Midbrain (tissue), 1 donor: ENCODE results near the gene PSMA2.

Source experiments
- DNase-seq: peaks from one replicate; lab custom pipeline; 2025; lab: John Stamatoyannopoulos, UW

Gene PSMA2

GRCh38 chr7:42940985-42941847, 9.2 kb upstream of the PSMA2 start:
- peak; percentile 79 for DNase-seq

DNA sequence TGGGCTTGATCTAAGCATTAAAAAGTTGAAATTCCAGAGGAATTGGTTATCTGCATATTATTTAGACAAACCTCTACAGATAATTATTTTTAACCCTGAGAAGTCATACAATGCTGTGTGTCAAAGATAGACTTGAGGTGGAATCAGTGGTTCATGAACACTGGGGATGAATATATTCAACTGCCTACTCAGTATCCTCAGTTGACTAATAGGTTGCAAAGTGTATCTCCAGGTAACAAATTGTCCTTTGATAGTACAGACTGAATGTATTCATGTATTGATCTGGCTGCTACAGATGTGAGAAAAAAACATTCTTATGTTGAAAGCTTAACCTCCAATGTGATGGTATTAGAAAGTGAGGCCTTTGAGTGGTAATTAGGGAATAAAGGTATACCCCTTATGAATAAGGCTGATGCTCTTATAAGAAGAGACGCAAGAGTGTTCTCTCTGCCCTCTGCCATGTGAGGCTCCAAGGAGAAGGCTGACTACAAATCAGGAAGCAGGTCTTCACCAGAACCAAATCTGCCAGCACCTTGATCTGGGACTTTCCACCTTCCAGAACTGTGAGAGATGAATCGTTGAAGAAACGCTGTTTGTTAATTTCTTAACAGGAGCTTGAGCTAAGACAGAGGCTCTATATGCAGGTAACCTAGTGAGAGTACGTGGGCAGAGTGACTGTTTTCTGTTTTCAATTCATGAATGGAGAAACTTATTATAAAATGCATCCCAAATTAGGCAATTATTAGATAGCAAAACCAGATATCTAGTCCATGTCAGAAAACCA, 7.7 kb upstream of the PSMA2 start:
- DNase-seq: no peak

GRCh38 chr7:42935861-42936260, 3.9 kb upstream of the PSMA2 start:
- DNase-seq: no peak

GRCh38 chr7:42934291-42934690, 2.3 kb upstream of the PSMA2 start:
- no peak for DNase-seq

GRCh38 chr7:42932811-42933591, 1.0 kb upstream of the PSMA2 start:
- no peak for DNase-seq

DNA sequence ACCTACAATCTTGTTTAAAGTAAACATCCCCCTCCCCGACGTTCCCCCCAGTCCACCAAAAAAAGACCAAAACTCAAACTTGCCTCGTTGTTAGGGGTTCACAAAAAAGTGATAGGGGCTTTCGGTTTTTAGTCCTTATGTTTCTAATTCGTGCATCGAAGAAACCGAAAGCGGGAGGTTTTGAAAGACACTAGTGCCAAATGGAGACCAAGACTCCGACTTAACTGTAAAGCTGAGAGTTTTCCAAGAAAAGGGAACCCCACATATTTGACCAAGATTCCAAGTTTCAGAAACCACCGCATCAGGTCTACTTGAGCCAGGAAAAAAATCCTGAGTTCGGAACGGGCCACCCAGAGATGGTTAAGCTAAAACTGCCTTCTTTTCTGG, 534 bp downstream of the PSMA2 start:
- DNase-seq: no peak

GRCh38 chr7:42930889-42931288, 1.1 kb downstream of the PSMA2 start:
- no peak for DNase-seq

DNA sequence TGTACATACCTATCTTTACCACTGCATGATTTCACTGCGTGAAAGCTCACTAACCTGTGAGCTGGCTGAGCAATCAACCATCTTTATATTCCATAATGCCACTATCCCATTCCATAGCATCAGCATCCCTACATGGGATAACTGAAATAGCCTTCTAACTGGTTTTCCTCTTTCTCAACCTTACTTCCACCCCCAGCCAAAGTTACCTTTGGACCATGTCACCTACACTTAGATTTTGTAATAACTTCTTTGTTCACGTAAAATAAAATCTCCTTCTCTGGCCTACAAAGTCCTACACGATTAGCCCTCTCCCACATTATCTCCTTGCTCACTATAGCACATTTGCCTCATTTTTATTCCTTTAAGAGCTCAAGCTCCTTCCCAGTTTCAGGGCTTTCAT, 2.5 kb downstream of the PSMA2 start:
- DNase-seq: no peak

DNA sequence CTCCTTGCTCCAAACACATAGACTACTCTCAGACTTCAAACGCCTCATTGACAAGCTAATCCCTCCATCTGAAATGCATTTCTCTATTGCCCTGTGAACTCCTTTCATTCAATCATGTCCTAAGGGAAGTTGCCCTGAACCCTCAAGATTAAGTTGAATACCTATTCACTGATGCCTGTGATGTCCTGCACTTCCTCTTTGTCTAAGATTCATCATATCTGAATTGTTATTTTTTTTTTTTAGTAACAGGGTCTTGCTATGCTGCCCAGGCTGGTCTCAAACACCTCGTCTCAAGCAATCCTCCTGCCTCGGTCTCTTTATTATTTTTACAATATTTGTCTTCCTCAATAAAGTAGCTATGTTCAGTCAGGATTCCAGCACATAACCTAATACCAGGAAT, 3.2 kb downstream of the PSMA2 start:
- DNase-seq: no peak

GRCh38 chr7:42926204-42926603, 5.8 kb downstream of the PSMA2 start:
- no peak for DNase-seq

DNA sequence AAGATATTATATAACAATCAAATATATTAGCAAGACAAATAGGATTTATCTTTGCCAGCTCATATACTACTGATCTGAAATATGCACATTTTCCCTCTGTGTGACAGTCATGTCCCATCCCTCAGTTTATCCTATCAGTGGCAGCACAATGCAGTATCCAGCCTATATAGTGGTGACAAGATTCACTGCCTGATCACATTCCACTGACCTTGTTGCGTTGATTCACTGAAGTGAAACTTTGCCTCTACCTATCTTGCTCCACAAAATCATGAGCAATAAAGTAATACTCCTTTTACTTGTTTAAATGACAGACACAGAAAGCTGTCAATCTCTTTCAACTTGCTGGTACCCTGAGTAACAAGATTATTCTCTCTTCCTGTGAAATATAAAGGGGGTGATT, 6.3 kb downstream of the PSMA2 start:
- DNase-seq: no peak

DNA sequence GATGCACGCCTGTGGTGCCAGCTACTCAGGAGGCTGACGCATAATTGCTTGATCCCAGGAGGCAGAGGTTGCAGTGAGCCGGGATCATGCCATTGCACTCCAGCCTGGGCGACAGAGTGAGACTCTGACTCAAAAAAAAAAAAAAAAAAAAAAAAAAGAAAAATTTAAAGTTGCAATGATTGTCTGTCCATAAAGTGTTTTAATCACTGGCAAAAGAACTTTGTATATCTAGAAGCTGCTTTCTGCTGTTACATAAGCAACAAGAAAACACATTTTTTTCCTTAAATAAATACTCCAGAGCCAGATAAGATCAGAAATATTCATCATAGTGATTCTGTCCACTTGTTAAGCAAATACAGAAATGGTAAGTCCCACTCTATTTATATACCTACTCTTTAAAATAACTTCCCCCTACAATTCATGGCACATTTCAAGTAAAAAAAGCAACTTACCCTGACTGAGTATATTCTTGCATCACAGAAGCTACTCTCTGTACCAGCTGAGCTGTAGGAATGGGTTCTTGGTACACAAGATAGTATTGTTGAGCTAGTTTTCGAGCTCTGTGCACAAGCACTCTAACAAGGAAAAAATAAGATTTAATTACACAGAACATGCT, 7.6 kb downstream of the PSMA2 start:
- DNase-seq: no peak

- no peak for DNase-seq
Observed at GRCh38 chr7:42922017-42922753, 9.8 kb downstream of the PSMA2 start.

- DNase-seq: no peak
Observed at GRCh38 chr7:42915356-42915755, 16.6 kb downstream of the PSMA2 start.

GRCh38 chr7:42914421-42915045, 17.4 kb downstream of the PSMA2 start:
- DNase-seq: no peak

- DNase-seq: no peak
Observed at GRCh38 chr7:42914009-42914408, 18.0 kb downstream of the PSMA2 start.

- DNase-seq: no peak
Observed at GRCh38 chr7:42913591-42913990, 18.4 kb downstream of the PSMA2 start.

DNA sequence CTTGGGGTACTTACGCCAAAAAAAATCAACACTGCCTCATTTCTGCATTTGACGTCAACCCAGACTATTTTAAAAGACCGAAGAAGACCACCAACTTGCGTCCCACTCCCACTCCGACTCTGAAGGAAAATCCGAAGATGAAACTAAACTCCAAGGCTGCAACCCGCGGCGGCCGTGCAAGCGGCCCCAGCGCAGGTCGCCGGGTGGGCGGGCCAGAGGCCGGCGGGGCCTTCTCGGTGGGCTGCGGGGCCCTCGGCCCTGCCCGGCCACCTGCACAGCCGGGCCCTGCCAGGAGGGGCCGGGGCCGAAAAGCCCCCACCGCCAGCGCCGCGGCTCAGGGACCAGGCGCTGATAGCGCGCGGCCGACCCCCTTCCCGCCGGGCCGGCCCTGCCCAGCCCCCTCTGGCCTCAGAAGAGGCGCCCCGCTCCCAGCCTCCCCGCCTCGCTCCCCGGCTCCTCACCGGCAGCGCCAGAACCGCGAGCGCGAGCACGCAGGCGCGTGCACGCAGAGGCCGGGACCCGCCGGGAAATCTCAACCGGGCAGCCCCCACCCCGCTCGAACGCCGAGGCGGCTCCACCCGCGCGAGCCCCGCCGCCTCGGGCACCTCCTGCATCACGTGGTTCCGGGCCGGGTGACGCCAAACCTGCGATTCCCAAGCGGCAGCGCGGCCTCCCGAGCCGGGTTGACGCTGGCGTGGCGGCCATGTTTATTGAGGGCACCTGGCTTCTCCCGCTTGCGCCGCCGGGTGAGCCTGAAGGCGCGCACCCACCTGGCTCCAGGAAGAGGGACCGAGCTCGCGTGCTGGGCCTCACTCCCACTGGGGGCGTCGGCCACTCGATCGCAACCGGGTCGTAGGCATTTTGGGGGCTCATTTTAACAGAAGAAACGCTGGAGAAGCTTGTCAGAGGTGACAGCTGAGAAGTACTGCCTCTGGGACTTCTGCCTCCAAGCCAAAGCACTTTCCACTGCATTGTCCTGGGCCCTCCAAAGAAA, 20.2 kb downstream of the PSMA2 start, which contains the start of gene C7orf25:
TSS of gene C7orf25 (minus strand) at position 617 of the 994 bp plus-strand sequence. CDS start 1,170 bp downstream, outside the sequence.
- DNase-seq: peak; percentile 97

- DNase-seq: peak; percentile 33
Observed at GRCh38 chr7:42910306-42910705, 21.7 kb downstream of the PSMA2 start.
